ENCODE measurements around the gene TBC1D10A.

DNA sequence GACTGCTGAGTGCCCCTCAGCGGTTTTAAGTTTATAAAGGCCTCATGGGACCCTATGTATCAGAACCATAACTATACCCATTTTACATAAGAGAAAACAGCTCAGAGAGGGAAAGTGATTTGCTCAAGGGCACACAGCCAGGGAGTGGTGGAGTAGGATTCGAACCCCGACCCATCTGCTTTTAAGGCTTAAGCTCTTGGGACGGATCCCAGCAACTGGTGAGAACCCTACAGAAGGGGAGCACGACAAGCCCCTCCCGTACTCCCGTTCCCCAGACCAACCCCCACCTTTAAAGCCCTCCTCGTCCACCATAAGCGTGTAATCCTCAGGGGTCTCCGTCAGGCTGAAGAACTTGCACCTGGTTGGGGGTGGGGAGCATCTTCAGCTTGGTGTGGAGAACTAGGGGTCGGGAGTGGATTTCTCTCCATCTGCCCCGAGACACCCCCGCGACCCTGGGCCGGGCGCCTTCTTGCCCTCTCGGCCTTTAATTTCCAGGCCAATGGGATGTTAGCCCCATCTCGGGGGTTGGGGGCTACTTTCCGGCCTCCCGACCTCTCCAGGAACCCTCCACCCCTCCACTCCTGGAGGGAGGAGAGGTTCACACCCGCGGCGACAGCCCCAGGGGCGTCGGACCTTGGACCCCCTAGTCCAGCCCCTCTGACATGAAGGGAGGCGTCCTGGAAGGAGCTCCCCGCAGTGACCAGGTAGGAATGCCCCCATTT is 38.2 kb downstream of the TBC1D10A start:
- no peak for TF ChIP-seq POLR2A (IDR thresholded peaks at IDR 0.05; ENCODE audit: low read length)
- TF ChIP-seq GATA1 (IDR thresholded peaks at IDR 0.05; ENCODE audit: low read depth, low read length): no peak
